NCI-H2029 (cell line): Measurements from ENCODE around the gene KRI1.

ENCODE experiments used
- DNase-seq: peaks from one replicate; lab custom pipeline; 2025; lab: John Stamatoyannopoulos, UW

The KRI1 gene

GRCh38 chr19:10565567-10566407 is at the start of gene KRI1:
Gene KRI1 (minus strand): TSS chr19:10566010. CDS start chr19:10565999, 11 bp downstream.
- DNase-seq = peak; percentile 95

GRCh38 chr19:10612499-10613119 is 46.8 kb upstream of the KRI1 start:
- DNase-seq = no peak

- no peak for DNase-seq
Measured at GRCh38 chr19:10611907-10612306, 46.1 kb upstream of the KRI1 start.

- DNase-seq = no peak
Measured at GRCh38 chr19:10604460-10604980, 38.7 kb upstream of the KRI1 start.

GRCh38 chr19:10603873-10604459 is 38.2 kb upstream of the KRI1 start:
- no peak for DNase-seq

GRCh38 chr19:10603084-10603872 is 37.5 kb upstream of the KRI1 start:
- DNase-seq = no peak

GRCh38 chr19:10602330-10603083 is 36.7 kb upstream of the KRI1 start:
- peak; percentile 71 for DNase-seq

GRCh38 chr19:10601999-10602329 is 36.2 kb upstream of the KRI1 start:
- DNase-seq = no peak

- DNase-seq = no peak
Measured at GRCh38 chr19:10600149-10600548, 34.3 kb upstream of the KRI1 start.

GRCh38 chr19:10593820-10594637 is 28.2 kb upstream of the KRI1 start:
- no peak for DNase-seq

- DNase-seq = no peak
Measured at GRCh38 chr19:10593148-10593547, 27.3 kb upstream of the KRI1 start.

- no peak for DNase-seq
Measured at GRCh38 chr19:10587839-10588150, 22.0 kb upstream of the KRI1 start.

- DNase-seq = peak; percentile 62
Measured at GRCh38 chr19:10587022-10587838, 21.4 kb upstream of the KRI1 start, which contains the start of gene AP1M2. Gene AP1M2 (minus strand): TSS chr19:10587312. CDS start chr19:10587231, 81 bp downstream.

- DNase-seq = no peak
Measured at GRCh38 chr19:10586396-10586795, 20.6 kb upstream of the KRI1 start.

- DNase-seq = no peak
Measured at GRCh38 chr19:10583036-10583776, 17.4 kb upstream of the KRI1 start.

- no peak for DNase-seq
Measured at GRCh38 chr19:10582091-10582490, 16.3 kb upstream of the KRI1 start.

GRCh38 chr19:10580979-10581631 is 15.3 kb upstream of the KRI1 start:
- peak; percentile 43 for DNase-seq

GRCh38 chr19:10577951-10578350 is 12.1 kb upstream of the KRI1 start:
- no peak for DNase-seq
